Measurements from ENCODE around the gene PIK3R1. TPM values are rescaled to one million over a fixed set of nuclear protein-coding genes. Genes with fewer than 3 reads are reported as not detected.

Gene PIK3R1
- total and polyA plus RNA-seq, 3 donors from 2014 or later, result 16.9 to 63.7 (median 48.1) TPM

DNA sequence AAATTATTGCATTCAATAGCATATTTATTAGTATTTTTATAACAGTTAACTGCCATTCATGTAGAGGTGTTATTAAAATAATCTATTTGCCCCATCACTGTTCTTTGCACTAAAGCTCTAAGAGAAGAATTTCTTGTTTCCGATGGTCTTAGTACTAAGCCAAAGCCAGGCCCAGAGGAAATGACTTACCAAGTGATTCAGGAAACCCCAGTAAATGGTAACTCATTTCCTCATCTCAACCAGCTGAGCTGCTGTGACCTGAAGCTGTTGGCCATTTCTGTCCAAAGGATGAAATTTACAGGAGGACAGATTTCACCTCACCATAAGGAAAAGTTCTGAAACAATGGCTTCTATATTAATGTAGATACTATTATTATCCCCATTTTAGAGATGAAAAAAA lies 117.0 kb downstream of the PIK3R1 start:
- no peaks in the 10 kb centered on the region for H3K36me3 ChIP-seq (ENCODE audit: low read depth, missing control alignments)
- no peaks in the 10 kb centered on the region for H3K9me3 ChIP-seq
- DNase-seq, result no peak
- H3K27ac ChIP-seq, result no peak overlapping the region
- H3K4me1 ChIP-seq, result no peaks in the 10 kb centered on the region
- intact Hi-C loops (cut with DNase I; ENCODE audit: low total_unique reads), result no loop called here
- TF ChIP-seq, protein P1, sequence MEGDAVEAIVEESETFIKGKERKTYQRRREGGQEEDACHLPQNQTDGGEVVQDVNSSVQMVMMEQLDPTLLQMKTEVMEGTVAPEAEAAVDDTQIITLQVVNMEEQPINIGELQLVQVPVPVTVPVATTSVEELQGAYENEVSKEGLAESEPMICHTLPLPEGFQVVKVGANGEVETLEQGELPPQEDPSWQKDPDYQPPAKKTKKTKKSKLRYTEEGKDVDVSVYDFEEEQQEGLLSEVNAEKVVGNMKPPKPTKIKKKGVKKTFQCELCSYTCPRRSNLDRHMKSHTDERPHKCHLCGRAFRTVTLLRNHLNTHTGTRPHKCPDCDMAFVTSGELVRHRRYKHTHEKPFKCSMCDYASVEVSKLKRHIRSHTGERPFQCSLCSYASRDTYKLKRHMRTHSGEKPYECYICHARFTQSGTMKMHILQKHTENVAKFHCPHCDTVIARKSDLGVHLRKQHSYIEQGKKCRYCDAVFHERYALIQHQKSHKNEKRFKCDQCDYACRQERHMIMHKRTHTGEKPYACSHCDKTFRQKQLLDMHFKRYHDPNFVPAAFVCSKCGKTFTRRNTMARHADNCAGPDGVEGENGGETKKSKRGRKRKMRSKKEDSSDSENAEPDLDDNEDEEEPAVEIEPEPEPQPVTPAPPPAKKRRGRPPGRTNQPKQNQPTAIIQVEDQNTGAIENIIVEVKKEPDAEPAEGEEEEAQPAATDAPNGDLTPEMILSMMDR (IDR thresholded peaks at IDR 0.05), result no peak
- no peak for TF ChIP-seq POLR2A (IDR thresholded peaks at IDR 0.05)
- WGBS, 2 donors, result 80 to 96% methylated on average over 1 of the region's 1 CpG
- no peaks in the 10 kb centered on the region for H3K27me3 ChIP-seq
- H3K4me3 ChIP-seq, result no peak overlapping the region

DNA sequence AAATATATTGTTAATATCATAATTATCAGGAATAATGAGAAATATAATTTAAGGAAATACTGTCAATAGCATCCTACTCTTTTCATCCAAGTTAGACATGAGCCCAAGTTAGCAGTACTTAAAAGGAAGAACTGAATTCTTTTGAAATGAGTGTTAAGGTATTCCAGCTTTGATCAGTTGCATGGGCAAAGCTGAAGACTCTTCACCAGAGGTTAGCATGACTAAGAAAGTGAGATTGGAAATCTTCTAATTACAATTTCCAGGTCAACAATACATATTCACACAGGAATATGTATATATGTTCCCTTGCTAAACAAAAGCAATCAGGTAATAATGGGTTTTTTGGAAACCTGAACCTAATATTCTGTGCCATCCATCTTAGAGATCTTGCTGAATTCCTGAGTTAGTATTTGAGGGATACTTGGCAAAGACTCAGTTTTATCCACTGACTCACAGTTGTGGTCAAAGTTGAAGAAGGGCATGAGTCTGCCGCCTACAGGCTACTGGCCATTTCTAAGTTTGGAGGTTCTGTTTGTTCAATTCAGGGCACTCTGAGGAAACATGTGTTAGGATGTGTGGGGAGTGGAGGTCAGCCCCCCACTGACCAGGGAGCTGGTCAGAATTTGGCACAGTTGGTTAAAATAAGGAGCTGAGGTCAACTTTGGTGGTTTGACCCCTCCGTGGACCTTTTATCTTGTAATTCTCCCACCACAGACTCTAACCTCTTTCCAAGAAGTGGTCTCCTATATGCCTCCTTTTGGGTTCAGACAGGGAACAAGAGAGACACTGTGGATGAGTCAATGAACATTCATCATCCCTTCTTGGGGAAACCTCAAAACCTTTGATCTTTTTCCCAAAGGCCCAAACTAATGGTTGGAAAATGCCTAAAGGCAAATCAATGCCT lies 118.3 kb downstream of the PIK3R1 start:
- Histone ChIP-seq H3K4me1 (no peaks in the 10 kb centered on the region), H3K9me3 (no peaks in the 10 kb centered on the region), H3K4me3 (no peak overlapping the region), H3K27me3 (no peaks in the 10 kb centered on the region), H3K36me3 (ENCODE audit: low read depth, missing control alignments) (no peaks in the 10 kb centered on the region), H3K27ac (no peak overlapping the region)
- 77 to 93% methylated on average over 2 of the region's 2 CpGs for WGBS, 2 donors
- no peak for DNase-seq
- intact Hi-C loops (cut with DNase I; ENCODE audit: low total_unique reads), result no loop called here
- no peak for TF ChIP-seq POLR2A (IDR thresholded peaks at IDR 0.05)
- TF ChIP-seq, protein P1 (IDR thresholded peaks at IDR 0.05), result no peak

DNA sequence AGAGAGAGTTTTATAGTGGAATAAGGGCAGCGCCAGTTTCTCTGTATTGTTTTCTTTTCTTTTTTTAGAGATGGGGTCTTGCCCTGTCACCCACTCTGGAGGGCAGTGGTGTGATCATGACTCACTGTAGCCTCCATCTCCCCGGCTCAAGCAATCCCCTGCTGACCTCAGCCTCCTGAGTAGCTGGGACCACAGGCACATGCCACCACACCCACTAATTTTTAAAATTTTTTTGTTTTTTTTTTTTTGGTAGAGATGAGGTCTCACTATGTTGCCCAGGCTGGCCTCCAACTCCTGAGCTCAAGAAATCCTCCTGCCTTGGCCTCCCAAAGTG lies 119.0 kb downstream of the PIK3R1 start:
- Histone ChIP-seq H3K36me3 (ENCODE audit: low read depth, missing control alignments) (no peaks in the 10 kb centered on the region), H3K4me3 (no peak overlapping the region), H3K4me1 (no peaks in the 10 kb centered on the region), H3K27ac (no peak overlapping the region), H3K9me3 (no peaks in the 10 kb centered on the region), H3K27me3 (no peaks in the 10 kb centered on the region)
- DNase-seq, result no peak
- intact Hi-C loops (cut with DNase I; ENCODE audit: low total_unique reads), result no loop called here
- no peak for TF ChIP-seq POLR2A (IDR thresholded peaks at IDR 0.05)
- TF ChIP-seq, protein P1 (IDR thresholded peaks at IDR 0.05), result no peak
- 91 to 92% methylated on average over 2 of the region's 2 CpGs for WGBS, 2 donors

DNA sequence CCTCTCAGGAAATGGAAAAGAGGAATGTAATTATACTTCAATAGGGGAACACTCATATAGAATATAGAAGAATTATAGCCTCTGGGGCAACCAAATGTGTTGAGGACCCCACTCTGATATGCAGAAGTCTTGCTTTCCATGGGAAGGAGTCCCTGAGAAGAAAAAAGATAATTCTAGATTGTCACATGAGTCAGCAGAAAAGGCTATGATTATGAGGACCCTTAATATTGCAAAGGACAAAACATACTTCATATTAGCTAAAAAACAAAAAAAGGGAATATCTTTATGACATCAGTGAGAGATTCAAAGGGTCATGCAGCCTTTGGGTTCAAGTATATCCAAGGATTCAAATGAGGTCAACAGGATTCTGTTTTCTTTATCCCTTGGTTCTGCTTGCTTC lies 119.5 kb downstream of the PIK3R1 start:
- Histone ChIP-seq H3K4me3 (no peak overlapping the region), H3K4me1 (no peaks in the 10 kb centered on the region), H3K36me3 (ENCODE audit: low read depth, missing control alignments) (no peaks in the 10 kb centered on the region), H3K27ac (no peak overlapping the region), H3K9me3 (no peaks in the 10 kb centered on the region), H3K27me3 (no peaks in the 10 kb centered on the region)
- no peak for TF ChIP-seq POLR2A (IDR thresholded peaks at IDR 0.05)
- TF ChIP-seq, protein P1 (IDR thresholded peaks at IDR 0.05), result no peak
- DNase-seq, result no peak
- intact Hi-C loops (cut with DNase I; ENCODE audit: low total_unique reads), result no loop called here

DNA sequence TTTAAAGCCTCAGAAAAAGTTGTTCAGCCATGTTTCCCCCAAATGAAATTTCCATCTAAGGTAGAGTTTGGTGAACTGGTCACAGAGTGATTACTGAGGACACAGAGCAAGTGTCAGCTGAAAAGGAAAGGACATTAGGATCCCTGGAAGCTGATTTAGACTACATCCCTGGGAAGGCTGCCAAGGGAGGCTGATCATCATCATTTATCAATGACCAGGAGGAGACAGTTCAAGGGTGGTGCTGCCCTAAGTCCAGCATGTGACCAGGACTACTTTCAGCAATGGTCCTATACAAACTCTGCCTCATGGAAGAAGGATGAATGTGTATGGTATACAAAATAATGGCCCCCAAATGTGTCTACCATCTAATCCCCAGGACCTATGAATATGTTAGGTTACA lies 120.6 kb downstream of the PIK3R1 start:
- Histone ChIP-seq H3K27me3 (no peaks in the 10 kb centered on the region), H3K4me3 (no peak overlapping the region), H3K4me1 (no peaks in the 10 kb centered on the region), H3K27ac (no peak overlapping the region), H3K9me3 (no peaks in the 10 kb centered on the region), H3K36me3 (ENCODE audit: low read depth, missing control alignments) (no peaks in the 10 kb centered on the region)
- no peak for DNase-seq
- no peak for TF ChIP-seq POLR2A (IDR thresholded peaks at IDR 0.05)
- TF ChIP-seq, protein P1 (IDR thresholded peaks at IDR 0.05), result no peak
- intact Hi-C loops (cut with DNase I; ENCODE audit: low total_unique reads), result no loop called here
